Measurements from ENCODE around the gene WWOX. TPM values are rescaled to one million over a fixed set of nuclear protein-coding genes. Genes with fewer than 3 reads are reported as not detected.

WWOX gene
- total and polyA plus RNA-seq, 2 of the 8 experiments (the other 6 are each of a cell fraction or from before 2014, with no cell fraction given), result 5.4 to 16.7 TPM

DNA sequence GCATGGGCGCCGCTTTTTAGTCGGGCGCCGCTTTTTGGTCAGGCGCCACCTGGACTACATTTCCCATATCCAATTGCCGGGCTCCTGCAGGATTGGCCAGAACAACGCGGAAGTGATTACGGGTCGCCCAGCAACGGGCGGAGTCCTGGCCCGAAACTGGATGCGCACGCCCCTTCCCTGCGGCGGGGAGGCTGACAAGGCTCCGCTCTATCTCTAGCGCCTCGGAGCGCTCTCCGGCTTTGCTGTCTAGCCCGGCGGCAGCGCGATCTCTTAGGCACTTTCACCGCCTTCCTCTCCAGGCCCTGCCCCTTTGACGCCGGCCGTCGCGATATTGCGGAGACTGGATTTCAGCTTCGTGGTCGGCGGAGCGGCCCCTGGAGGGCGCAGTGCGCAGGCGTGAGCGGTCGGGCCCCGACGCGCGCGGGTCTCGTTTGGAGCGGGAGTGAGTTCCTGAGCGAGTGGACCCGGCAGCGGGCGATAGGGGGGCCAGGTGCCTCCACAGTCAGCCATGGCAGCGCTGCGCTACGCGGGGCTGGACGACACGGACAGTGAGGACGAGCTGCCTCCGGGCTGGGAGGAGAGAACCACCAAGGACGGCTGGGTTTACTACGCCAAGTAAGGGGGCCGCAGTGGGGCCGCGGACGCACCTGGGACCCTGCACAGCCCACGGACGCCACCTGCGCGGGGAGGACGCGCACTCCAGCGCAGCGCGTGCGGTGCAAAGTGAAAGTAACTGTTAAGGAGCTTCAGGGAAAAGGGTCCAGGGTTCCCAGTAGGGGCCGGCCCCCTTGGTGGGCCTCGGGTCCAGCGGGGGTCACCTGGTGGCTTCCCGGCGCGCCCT, at the start of gene WWOX (continued):
- TF ChIP-seq, protein P1, sequence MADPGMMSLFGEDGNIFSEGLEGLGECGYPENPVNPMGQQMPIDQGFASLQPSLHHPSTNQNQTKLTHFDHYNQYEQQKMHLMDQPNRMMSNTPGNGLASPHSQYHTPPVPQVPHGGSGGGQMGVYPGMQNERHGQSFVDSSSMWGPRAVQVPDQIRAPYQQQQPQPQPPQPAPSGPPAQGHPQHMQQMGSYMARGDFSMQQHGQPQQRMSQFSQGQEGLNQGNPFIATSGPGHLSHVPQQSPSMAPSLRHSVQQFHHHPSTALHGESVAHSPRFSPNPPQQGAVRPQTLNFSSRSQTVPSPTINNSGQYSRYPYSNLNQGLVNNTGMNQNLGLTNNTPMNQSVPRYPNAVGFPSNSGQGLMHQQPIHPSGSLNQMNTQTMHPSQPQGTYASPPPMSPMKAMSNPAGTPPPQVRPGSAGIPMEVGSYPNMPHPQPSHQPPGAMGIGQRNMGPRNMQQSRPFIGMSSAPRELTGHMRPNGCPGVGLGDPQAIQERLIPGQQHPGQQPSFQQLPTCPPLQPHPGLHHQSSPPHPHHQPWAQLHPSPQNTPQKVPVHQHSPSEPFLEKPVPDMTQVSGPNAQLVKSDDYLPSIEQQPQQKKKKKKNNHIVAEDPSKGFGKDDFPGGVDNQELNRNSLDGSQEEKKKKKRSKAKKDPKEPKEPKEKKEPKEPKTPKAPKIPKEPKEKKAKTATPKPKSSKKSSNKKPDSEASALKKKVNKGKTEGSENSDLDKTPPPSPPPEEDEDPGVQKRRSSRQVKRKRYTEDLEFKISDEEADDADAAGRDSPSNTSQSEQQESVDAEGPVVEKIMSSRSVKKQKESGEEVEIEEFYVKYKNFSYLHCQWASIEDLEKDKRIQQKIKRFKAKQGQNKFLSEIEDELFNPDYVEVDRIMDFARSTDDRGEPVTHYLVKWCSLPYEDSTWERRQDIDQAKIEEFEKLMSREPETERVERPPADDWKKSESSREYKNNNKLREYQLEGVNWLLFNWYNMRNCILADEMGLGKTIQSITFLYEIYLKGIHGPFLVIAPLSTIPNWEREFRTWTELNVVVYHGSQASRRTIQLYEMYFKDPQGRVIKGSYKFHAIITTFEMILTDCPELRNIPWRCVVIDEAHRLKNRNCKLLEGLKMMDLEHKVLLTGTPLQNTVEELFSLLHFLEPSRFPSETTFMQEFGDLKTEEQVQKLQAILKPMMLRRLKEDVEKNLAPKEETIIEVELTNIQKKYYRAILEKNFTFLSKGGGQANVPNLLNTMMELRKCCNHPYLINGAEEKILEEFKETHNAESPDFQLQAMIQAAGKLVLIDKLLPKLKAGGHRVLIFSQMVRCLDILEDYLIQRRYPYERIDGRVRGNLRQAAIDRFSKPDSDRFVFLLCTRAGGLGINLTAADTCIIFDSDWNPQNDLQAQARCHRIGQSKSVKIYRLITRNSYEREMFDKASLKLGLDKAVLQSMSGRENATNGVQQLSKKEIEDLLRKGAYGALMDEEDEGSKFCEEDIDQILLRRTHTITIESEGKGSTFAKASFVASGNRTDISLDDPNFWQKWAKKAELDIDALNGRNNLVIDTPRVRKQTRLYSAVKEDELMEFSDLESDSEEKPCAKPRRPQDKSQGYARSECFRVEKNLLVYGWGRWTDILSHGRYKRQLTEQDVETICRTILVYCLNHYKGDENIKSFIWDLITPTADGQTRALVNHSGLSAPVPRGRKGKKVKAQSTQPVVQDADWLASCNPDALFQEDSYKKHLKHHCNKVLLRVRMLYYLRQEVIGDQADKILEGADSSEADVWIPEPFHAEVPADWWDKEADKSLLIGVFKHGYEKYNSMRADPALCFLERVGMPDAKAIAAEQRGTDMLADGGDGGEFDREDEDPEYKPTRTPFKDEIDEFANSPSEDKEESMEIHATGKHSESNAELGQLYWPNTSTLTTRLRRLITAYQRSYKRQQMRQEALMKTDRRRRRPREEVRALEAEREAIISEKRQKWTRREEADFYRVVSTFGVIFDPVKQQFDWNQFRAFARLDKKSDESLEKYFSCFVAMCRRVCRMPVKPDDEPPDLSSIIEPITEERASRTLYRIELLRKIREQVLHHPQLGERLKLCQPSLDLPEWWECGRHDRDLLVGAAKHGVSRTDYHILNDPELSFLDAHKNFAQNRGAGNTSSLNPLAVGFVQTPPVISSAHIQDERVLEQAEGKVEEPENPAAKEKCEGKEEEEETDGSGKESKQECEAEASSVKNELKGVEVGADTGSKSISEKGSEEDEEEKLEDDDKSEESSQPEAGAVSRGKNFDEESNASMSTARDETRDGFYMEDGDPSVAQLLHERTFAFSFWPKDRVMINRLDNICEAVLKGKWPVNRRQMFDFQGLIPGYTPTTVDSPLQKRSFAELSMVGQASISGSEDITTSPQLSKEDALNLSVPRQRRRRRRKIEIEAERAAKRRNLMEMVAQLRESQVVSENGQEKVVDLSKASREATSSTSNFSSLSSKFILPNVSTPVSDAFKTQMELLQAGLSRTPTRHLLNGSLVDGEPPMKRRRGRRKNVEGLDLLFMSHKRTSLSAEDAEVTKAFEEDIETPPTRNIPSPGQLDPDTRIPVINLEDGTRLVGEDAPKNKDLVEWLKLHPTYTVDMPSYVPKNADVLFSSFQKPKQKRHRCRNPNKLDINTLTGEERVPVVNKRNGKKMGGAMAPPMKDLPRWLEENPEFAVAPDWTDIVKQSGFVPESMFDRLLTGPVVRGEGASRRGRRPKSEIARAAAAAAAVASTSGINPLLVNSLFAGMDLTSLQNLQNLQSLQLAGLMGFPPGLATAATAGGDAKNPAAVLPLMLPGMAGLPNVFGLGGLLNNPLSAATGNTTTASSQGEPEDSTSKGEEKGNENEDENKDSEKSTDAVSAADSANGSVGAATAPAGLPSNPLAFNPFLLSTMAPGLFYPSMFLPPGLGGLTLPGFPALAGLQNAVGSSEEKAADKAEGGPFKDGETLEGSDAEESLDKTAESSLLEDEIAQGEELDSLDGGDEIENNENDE (IDR thresholded peaks at IDR 0.05; ENCODE audit: insufficient replicate concordance, low read length), result no peak
- TF ChIP-seq BCL11A (IDR thresholded peaks at IDR 0.05; ENCODE audit: low read depth in 2 of 2, low read length in 2 of 2), result no peak
- TF ChIP-seq JUN (IDR thresholded peaks at IDR 0.05; ENCODE audit: low read depth, low read length), result peak; percentile 67; the same call in 1 of the 2 replicates
- peak in 1 of 2 experiments; percentile 8; a peak in 1 of 4 replicates for TF ChIP-seq RAD21 (IDR thresholded peaks at IDR 0.05 in 1 of 2, conservative IDR thresholded peaks at IDR 0.05 in 1 of 2; ENCODE audit: low read depth in 2 of 2, low read length in 2 of 2)
- TF ChIP-seq ZNF274 (IDR thresholded peaks at IDR 0.05; ENCODE audit: borderline replicate concordance, extremely low read depth, low read length), result no peak
- TF ChIP-seq SUZ12 (IDR thresholded peaks at IDR 0.05; ENCODE audit: low read length), result no peak
- no peak for TF ChIP-seq SP2 (IDR thresholded peaks at IDR 0.05; ENCODE audit: low read length)
- TF ChIP-seq POLR2AphosphoS5 (IDR thresholded peaks at IDR 0.05; ENCODE audit: low read depth, low read length), result peak; percentile 76
- TF ChIP-seq SP1 (IDR thresholded peaks at IDR 0.05; ENCODE audit: low read depth, low read length), result peak; percentile 99
- 0 out of 2 replicates have a peak, but pooled peaks have one; percentile 6 for TF ChIP-seq BACH1 (IDR thresholded peaks at IDR 0.05; ENCODE audit: low read length)

Data from H1 (cell line).